Stimulated activated CD8-positive, alpha-beta memory T cell treated with anti-CD3 and anti-CD28 coated beads, Interleukin-12 subunit alpha, Interleukin-12 subunit beta, amount 100 ng/mL, for 24 hours (primary cell): Measurements from ENCODE around the gene SPAAR.

Source experiments
- DNase-seq: peaks from one replicate; pipeline ENCODE4 v3.0.0-alpha.2; 2020; ENCODE audit errors: extremely low read depth

SPAAR gene

DNA sequence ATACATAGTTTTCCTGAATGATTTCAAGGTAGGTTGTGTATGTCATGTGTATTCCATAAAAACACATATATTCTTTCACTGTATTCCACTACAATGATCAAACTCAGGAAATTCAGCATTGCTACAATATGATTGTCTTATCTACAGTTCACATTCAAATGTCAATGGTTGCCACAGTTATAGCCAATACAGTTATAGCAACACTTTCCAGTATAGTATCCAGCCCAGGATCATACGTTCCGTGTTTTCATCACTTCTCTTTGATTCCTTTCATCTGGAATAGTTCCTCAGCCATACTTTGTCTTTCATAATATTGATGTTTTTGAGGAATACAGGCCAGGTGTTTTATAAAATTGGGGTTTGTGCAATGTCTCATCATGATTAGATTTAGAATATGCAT lies 39.2 kb downstream of the SPAAR start:
- DNase-seq: no peak

DNA sequence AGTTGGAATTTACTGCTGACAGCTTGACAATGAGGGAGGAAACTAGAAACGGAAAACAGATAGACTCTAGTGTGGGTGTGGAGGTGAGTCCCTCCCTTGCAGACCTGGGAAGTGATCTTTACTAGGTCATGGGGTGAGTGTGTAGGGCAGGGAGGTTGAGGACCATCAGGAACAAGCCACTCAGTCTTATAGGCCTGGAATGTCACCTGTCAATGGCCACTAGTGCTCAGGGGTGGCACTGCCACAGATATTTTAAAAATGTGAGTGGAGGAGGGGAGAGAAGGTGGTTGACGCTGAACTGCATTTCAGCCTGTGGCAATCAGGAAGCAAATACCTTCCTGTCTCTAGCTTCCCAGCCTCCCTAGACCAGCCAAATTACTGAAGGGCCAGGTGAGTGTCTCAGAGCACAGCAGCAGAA lies 39.6 kb downstream of the SPAAR start:
- no peak for DNase-seq

DNA sequence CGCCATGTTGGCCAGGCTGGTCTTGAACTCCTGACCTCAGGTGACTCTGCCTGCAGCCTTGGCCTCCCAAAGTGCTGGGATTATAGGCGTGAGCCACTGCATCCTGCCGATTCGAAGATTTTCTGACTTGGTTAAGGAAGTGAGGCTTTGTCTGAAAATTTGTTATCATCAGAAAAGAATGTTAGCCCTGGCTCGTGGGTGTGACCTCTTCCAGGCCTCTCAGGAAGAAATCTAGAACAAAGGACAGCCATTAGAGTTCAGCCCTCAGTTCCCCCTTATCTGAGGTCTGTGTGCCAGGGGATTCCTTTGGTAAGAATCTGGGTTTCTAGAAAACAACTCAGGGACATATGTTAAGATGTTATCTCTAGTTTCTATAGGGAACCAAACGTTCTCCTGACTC lies 42.4 kb downstream of the SPAAR start:
- no peak for DNase-seq

DNA sequence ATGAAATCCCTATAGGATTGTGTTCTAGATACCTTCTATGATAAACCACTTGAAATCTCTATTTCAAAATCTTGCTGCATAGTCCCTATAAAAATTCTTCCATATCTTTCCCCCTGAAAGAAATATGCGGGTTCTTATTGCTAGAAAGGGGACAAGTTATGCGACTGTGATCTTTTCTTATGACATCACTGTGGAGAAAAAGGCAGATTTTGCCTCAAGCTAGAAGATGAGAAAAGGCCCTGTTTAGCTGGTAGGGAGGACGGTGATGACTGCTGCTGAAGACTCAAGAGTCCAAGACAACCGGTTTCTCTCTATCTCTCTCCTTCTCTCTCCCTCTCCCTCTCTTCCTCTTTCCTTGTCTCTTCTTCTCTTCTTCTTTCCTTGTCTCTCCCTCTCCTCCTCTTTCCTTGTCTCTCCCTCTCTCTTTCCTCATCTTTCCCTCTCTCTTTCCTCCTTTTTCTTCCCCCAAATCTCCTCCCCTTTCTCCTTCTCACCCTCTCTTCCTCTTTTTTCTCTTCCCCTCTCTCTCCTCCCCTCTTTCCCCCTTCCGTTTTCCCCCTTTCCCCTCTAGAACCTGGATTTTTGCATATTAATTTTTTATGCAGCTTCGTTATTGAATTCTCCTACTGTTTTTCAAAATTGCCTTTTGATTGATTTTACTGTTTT lies 43.4 kb downstream of the SPAAR start:
- no peak for DNase-seq

DNA sequence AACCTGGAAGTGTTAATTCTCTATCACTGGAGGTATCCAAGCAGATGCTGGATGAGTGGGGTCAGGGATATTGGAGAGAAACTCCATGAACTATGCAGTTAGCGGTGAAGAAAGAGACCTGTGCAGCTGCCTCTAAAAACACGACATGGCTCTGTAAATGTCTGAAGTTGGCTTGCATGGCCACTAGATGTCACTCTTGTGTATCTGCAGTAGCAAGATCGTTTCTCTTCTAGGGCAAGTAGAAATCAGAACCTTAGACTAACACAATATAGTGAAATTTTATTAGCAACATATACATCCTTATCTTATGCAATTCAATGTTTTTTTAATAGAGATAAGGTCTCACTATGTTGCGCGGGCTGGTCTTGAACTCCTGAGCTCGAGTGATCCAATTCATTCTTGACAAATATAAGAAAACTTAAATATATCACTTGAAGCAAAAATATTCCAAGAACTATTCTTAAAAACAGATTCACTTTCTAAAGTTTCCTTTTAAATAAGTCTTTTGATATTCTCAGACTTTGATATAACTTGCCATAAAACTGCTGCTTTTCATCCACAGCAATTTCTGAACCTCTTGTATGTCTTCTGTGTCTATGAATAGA lies 45.8 kb downstream of the SPAAR start:
- DNase-seq: no peak

DNA sequence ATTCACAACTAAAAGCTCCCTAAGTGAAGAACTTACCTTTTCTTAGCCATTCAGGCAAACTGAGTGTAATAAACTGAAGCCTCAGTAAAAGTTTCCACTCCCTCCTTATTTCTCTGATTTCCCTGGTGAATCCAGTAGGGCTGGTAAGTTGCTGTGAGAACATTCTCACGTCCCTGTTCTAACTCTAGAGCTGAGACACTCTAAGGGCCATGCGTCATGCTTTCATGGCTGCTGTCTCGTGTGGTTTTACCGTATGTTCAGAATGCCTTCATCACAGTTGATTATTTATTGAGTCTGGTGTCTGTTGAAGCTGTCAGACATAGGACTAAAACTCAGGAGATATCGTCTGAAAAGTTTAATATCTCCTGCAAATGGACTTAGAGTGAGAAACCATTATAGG lies 47.4 kb downstream of the SPAAR start:
- DNase-seq: no peak

DNA sequence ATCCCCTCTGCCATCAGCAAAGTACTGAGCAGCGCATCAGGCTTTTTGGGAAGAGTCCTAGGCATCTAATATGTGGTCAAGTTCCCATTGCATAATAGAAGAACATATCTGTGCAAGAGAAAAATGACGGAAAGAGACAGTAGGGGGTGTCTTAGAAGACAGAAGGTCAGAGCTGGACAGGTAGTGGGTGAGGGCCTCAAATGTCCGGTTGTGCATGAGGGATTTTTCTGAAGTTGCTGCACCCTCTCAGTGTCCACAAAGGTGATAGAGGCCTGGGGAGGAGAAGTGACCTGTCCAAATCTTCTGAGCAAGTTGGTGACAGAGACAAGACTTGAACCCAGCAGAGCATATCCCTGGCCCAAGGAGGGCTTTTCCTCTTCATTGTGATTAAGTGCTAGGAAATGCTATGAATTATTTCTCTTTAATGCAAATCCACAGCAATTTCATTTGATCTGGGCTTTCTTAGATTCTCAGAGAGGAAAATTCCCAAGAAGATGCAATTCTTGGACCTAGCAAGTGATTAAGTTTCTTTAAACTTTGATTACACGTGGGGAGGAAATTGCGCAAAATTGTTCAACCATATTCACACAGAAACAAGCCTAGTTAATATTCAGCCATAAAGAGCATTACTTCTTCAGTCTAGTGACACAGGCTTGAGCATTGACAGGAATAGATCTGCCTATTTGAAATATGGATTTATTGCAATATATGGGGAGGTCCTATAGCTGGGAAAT lies 49.0 kb downstream of the SPAAR start, which contains the start of gene OR2S2:
TSS of gene OR2S2 (minus strand) at position 51 of the 734 bp plus-strand sequence. CDS start 56 bp downstream, outside the sequence.
- DNase-seq: no peak

DNA sequence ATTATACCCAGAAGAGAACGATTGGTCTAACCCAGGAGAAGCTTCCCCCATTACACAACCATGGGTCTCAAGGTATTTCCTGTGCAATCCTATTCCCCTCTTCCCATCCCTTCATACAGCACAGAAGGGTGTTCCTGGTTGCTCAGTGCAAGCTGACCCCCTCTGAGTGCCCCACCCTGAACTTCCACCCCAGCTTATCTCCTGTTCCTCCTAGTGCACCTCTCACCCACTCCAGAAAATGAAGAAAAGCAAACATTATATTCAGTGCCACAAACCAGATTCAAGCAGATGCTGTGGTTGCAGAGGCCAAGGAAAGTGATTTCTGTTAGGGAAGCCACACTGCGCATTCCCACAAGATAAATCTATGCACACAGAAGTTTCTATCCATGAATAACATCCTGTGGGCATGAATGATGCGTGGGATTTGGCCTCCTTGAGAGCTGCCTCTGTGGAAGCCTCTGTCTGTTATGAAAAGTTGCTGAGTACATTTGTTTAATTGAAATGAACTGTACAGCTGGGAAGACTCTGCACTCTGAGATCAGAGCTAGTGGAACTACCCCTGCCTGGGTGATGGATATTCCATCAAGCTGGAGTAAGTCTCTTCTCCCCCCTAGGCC lies 50.9 kb downstream of the SPAAR start:
- DNase-seq: no peak
